Epithelial cell of esophagus (primary cell): ENCODE data around the gene DNA2.

Experiments used
- DNase-seq: peaks from one replicate; pipeline ENCODE4 v3.0.0; 2010; ENCODE audit warnings: low read depth
- H3K4me3 ChIP-seq: 2 replicates; pipeline ENCODE4 v1.5.1; 2011; ENCODE audit warnings: mild to moderate bottlenecking, low read length, control low read depth
- TF ChIP-seq, protein P1 (sequence below): IDR thresholded peaks from 2 replicates; pipeline ENCODE4 v1.5.1; 2011; ENCODE audit warnings: low read depth, mild to moderate bottlenecking, low read length, control low read depth, inconsistent platforms; ENCODE audit not compliant: insufficient read depth; ENCODE audit errors: missing control alignments

Gene DNA2

DNA sequence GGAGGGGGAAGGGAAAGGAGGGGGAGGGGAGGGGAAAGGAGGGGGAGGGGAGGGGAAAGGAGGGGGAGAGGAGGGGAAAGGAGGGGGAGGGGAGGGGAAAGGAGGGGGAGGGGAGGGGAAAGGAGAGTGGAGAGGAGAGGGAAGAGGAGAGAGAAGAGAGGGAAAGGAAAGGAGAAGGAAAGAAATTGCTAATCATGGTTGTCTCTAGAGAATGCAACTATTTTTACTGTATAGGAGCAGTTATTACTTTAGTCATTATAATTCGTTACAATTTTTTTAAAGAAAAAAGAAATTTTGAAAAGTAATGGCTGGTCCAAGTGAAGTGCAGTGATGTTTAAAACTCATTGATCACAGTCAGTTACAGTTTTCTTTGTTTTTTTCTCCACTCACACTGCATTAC lies 31.1 kb upstream of the DNA2 start:
- TF ChIP-seq, protein P1, sequence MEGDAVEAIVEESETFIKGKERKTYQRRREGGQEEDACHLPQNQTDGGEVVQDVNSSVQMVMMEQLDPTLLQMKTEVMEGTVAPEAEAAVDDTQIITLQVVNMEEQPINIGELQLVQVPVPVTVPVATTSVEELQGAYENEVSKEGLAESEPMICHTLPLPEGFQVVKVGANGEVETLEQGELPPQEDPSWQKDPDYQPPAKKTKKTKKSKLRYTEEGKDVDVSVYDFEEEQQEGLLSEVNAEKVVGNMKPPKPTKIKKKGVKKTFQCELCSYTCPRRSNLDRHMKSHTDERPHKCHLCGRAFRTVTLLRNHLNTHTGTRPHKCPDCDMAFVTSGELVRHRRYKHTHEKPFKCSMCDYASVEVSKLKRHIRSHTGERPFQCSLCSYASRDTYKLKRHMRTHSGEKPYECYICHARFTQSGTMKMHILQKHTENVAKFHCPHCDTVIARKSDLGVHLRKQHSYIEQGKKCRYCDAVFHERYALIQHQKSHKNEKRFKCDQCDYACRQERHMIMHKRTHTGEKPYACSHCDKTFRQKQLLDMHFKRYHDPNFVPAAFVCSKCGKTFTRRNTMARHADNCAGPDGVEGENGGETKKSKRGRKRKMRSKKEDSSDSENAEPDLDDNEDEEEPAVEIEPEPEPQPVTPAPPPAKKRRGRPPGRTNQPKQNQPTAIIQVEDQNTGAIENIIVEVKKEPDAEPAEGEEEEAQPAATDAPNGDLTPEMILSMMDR = no peak
- no peak for DNase-seq
- H3K4me3 ChIP-seq = no peak overlapping the region

DNA sequence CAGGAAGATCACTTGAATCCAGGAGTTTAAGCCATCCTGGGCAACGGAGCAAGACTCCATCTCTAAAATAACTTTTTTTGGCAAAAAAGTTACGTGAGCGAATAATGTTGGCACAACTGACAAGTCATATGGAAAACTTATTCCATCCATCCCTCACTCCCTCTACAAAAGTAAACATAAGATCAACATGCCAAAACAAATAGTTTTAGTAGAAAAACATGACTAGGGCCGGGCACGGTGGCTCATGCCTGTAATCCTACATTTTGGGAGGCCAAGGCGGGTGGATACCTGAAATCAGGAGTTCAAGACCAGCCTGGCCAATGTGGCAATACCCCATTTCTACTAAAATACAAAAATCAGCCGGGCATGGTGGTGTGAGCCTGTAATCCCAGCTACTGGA lies 29.9 kb upstream of the DNA2 start:
- no peak overlapping the region for H3K4me3 ChIP-seq
- no peak for DNase-seq
- TF ChIP-seq, protein P1 = no peak

DNA sequence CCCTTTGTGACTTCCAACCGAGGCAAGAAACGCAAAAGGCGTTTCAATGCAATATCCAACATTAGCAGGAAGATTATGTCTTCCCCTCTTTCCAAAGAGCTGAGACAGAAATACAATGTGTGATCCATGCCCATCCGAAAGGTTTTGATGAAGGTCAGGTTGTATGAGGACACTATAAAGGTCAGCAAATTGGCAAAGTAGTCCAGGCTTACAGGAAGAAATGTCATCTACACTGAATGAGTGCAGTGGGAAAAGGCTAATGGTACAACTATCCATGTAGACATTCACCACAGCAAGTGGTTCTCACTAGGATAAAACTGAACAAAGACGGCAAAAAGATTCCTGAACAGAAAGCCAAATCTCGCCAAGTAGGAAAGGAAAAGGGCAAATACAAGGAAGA lies 27.8 kb upstream of the DNA2 start:
- TF ChIP-seq, protein P1 = no peak
- H3K4me3 ChIP-seq = no peak overlapping the region
- no peak for DNase-seq

DNA sequence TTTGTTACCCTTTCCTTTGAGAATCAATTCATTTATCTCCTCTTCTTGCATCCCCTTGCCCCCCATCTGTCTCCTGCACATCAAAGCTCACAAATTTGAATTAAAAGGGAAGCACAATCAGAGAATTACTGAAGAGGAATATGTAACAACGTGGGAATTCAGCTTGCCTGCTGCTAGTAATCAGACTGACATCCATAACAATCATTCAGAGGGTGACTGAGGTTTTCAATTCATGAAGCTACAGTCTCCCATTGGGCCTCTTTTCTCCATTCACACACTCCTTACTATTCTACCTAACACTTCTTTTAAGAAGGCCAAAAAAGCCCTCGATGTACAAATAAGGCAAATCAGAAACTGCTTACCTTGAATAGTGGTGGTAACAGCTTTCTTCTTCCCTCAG lies 24.3 kb upstream of the DNA2 start:
- no peak overlapping the region for H3K4me3 ChIP-seq
- TF ChIP-seq, protein P1 = no peak
- DNase-seq = no peak

DNA sequence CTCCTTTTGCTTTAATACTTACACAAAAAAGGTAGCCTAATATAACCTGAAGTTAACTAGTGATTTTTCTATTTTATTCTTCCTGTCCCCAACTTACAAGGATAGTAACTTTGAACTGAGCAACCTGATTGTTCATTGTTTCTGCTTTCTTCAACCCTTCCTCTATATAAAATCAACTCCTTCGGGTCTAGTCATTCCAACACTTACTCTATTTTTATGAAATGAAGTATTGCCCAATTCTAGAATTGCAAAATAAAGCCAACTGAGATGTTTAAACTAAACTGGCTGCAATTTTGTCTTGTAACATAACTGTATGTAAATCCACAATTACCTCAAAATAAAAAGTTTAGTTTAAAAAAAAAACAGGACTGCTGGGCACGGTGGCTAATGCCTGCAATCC lies 20.3 kb upstream of the DNA2 start:
- DNase-seq = no peak
- H3K4me3 ChIP-seq = no peak overlapping the region
- TF ChIP-seq, protein P1 = no peak

DNA sequence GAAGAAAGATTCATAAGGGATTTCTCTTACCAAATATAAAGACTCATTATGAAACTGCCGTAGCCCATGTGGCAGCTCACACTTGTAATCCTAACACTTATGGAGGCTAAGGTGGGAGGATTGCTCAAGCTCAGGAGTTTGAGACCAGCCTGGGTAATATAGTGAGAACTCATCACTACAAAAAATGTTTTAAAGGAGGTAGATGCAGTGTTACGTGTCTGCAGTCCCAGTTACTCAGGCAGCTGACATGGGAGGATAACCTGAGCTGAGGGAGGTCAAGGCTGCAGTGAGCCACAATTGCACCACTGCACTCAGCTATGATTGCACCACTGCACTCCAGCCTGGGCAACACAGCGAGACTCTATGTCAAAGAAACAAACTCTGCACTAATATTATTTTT lies 18.1 kb upstream of the DNA2 start:
- H3K4me3 ChIP-seq = no peak overlapping the region
- TF ChIP-seq, protein P1 = no peak
- DNase-seq = no peak

DNA sequence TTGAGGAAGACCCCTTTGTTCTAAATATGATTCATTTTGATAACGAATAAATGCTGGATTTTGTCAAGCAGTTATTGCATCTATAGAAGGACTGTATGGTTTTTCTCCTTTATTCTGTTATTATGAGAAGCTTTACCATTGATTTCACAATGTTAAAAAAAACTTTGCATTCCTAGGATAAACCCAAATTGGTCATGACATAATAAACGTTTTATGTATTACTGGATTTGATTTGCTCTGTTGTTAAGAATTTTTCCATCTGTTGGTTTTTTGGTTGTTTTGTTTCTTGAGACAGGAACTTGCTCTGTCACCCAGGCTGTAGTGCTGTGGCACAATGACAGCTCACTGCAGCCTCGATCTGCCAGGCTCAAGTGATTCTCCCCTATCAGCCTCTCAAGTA lies 2.2 kb upstream of the DNA2 start:
- TF ChIP-seq, protein P1 = no peak
- no peak for DNase-seq

More for the DNA sequence above, 2.2 kb upstream of the DNA2 start:
- H3K4me3 ChIP-seq = no peak overlapping the region
